RPMI8226 (cell line): Measurements from ENCODE around the gene CDC42EP3.

Experiments used
- DNase-seq: peaks from one replicate; pipeline ENCODE4 v3.0.0-alpha.2; 2015

CDC42EP3 gene

DNA sequence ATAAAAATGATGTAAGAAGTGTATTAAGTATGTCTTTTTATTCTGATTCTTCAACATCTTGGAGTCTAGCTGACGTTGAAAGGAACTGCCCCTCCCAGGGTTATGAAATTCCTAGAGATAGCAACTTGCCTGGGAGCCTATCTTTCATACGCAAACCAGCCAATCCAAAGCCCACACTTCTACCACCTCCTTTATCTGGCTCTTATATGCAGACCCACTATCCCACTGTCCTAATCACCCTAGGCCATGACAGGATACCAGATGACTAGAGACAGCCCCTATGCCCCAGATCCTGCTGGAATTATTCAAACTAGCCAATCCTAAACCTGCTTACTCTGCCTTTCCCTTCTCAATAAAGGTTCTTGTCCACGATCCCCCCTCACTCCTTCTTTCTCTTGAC lies 11.8 kb upstream of the CDC42EP3 start:
- no peak for DNase-seq

DNA sequence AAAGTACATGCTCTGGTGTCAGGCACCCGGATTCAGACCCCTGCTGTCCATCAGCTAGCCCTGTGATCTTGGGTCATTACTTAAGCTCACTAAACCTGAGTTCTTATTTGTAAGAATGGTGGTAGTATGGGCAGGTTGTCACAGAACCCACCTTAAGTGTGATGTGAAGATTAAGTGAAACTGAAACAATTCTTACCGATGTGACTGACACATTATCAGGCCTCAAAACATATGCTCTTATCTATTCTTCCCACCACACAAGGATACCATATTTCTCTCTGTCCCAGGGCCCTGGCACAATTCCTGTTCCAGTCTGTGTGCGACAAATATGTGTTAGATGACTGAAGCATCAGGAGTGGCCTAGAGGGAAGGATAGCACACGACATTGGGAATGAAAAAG lies 11.0 kb upstream of the CDC42EP3 start:
- no peak for DNase-seq

DNA sequence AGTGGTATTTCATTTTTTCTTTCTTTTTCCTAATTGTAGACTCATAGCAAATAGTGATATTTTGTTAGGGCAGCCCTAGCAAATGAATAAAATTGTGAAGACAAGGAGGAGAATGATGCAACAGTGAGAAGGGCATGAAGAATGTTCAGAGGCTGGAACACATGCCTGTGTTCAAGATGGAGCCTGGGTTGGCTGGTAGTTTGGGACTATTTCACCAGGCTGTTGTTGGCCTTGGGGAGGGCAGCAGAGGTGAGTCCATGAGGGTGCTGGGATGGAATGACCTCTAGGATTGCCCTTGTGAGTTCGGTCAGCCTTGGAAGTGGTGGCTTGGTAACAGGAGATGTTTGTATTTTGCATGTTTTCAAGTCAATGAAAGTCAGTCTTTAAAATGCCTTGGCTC lies 10.1 kb upstream of the CDC42EP3 start:
- no peak for DNase-seq

DNA sequence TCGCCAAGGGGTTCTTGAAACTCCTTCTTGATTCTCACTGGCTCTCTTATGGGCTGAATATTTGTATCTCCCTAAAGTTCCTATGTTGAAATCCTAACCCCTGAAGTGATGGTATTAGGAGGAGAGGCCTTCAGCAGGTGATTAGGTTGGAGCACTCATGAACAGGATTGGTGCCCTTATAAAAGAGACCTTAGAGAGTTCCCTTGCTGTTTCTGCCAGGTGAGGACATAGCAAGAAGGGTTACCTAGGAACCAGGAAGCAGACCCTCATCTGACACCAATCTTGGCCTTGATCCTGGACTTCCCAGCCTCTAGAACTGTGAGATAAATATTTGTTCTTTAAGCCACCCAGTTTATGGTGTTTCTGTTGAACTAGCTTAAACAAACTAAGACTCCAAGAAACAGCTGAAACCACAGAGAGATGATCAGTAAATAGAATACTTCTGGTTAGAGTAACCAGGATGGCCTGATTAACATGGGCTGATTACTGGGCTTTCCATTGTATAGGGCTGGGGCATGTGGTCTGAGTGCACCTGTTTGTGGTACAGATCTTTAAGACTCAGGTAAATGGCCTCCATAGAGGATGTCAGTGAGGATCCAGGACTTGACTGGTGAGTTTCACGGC lies 7.7 kb upstream of the CDC42EP3 start:
- no peak for DNase-seq

DNA sequence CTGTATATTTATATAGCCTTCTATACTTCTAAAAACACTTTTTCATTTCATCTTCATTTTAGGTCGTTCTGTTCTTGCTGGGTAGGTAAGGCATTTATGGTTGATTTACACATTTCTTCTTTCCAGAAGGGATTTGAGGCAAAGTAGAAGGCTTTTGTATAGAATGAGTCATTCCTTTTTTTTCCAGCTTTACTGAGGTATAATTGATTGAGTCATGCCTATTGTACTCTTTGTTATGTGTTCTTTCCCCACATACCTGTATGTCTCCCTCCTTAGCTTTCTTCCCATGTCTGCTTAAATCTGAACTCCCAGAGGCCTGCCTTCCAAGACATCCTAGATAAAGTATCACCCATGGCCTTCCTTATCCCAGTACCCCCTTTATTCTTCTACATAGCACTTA lies 4.8 kb upstream of the CDC42EP3 start:
- no peak for DNase-seq

DNA sequence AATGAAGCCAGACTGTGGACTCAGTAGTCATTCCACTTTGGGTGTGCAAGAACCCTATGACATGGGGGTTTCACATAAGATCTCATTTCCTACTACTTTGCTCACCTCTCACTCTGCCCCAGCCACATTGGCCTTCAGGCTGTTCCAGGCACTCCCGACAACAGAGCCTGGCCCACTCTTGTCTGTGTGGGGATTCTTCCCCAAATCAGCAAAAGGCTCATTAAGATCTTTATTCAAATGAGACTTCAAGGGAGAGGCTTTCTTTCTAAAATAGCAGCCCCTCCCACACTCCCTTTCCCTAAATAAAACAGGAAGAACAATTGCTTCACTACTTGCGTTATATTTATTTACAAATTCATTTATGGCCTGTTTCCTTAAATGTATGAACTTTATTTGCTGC lies 3.5 kb upstream of the CDC42EP3 start:
- no peak for DNase-seq

DNA sequence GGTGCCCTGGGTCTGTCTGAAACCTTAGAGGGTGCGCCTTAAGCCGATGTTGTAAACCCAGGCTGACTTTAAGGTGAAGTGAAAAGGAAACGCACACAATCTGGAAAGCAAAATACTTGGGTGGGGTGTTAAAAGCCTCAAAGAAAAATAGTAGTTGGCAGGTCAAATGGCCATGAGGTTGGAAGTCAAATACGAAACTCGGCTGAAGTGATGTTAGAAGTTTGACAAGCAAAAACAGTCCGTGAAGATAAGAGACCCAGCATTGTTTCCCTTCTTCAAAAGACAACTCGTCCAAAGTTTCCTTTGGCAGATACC lies 1.4 kb upstream of the CDC42EP3 start:
- DNase-seq = no peak

DNA sequence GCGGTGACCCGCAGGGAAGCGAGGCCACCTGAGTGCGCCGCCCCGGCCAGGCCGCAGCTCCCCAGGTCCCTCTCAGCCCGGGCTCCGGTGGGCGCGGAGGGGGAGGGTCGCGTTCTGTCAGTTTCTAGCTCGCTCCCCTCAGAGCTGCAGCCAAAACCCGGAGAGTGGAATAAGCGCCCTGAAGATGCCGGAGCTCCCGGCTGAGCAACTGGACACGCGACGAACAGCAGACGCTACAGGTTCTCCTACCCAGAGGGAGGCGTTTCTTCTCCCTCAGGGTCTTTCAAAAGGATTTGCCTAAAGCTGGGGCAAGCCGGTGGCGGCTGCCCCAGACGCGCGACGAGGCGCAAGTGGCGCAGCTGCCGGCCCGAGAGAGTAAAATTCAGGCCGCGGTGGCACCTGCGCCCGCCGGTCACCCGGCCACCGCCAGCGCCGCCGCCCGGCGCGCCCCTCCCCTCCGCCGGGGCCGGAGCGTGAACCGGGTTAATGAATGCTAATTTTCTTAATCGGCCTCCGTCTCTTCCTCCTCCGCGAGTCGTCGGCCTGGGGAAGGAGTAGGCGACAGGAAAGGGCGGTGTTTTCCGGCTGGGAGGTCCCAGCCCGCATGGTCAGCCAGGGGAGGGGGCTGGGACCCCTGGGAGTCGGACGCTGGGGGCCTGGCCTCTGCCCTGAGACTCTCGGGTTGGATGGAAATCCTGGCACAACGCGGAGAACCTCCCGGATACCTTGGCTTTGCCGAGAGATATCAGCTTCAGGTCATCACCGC lies 845 bp upstream of the CDC42EP3 start:
- peak; percentile 84 for DNase-seq

DNA sequence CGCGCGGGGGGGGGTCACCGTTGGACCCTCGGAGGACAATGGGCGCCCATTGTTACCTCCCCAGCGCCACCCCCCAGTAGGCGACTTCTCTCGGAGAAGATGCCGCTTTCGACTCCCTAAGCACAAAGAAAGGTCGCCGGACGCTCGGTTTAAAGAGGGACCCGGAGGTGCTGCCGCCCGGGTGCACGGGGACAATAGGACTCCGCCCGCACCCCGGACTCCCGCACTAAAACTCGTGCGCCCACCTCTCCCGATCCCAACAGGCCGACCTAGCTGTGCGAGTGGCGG lies 318 bp upstream of the CDC42EP3 start:
- no peak for DNase-seq

DNA sequence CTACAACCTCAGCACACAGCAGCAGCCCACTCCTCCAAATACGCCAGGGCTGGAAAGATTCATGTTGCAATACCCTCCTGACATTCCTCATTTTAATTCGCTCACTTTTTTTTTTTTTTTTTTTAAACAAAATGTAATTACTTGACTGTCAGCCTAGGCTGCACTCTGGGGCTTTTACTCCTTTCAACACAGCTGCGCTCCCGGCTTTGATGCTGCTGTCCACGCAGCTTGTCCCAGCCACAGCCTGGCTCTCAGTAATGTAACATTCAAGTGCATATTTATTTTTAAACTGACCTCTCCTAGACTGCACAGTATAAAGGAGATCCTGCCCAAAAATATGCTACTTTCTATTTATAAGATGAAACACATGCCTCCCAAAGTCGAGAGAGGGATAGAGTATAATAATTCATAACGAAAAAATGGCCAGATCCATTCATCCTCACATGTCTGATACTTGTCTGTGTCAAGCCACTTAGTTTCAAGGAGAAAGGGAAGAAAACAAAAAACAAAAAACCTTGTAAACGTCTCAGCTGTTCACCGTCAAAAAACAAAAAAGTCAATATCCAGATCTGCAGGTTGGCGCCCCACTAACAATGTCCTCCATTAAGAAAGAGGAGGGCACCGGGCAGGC lies 949 bp downstream of the CDC42EP3 start:
- DNase-seq = no peak

DNA sequence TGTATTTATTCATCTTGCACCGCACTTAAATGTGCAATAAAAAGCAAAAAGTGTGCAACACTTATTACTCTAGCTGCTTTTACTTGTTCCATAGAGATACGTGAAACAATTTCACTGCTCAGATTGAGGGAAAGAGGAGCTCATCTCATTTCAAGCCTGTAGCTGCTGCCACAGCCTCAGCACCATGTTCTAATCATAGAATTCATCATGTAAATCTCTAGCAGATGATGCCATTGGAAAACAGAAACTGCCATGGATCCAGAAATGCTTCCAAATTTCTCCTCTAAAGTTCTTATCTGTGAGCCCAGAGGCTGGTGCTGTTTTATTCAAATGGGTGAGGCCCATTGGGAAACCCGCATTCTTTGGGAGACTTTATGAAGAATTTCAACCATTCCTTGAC lies 2.0 kb downstream of the CDC42EP3 start:
- no peak for DNase-seq

DNA sequence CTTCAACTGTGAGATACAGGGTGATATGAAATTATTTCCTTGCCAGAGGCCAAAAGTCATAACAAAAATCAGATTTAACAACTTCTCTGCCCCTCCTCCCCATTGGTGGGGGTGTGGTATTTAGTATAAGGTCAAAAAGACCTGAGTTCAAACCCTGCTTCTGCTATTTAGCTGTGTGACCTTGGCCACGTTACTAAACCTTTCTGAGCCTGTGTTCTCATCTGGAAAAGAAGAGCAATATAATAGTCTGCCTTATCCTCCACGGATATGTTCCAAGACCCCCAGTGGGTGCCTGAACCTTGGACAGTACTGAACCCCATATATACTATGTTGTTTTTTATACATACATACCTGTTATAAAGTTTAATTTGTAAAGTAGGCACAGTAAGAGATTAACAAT lies 3.7 kb downstream of the CDC42EP3 start:
- no peak for DNase-seq

DNA sequence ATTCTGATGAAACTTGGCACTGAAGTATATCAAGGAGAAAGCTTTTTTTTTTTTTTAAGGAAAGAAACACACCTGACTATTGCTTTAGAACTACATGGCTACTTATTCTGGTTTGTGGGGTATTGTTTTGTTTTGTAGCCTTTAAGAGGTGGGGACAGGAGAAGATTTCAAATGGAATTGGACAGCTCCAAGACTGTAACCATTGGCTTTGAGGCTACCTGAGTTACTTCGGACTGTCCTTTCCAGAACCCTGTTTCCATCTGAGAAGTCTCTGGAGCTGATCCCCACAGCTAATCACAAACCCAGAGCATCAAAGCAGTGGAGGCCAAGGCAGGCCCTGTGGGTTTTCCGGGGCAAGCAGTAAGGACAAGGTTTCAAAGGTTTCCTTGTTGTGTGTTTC lies 4.7 kb downstream of the CDC42EP3 start:
- DNase-seq = no peak

DNA sequence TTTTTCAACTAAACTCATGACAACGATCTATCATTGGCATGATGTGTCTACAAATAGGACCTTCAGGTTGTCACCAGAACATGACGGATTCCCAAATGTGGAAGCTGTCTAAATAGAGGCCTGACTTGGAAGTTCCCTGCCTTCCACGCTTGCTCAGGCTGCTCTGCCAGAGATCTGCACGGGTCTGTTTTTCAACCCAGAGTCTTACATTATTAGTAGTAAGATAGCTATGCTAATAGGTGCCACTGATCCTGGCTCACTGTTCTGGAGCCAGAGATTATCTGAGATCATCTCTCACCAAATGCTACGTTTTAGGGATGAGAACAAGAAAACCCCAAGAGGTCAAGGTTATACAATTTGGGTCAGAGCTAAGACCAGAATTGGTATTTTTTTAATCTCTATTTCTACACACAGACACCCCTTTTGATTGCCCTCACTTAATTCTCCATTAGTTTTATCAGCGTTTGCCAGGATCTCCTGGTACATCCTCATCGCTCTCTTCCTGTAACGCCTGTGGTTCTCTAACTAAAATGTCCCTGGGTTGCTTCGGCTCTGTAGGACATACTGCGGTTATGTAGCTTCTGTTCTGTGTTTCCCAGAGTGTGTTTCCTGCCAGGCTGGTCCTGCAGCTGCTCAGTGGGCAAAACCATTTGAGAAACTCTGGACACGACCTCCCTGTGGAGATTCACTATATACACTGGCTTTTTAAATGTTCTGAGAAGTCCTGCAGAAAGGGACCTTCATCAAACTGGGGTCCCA lies 5.7 kb downstream of the CDC42EP3 start:
- DNase-seq = no peak

DNA sequence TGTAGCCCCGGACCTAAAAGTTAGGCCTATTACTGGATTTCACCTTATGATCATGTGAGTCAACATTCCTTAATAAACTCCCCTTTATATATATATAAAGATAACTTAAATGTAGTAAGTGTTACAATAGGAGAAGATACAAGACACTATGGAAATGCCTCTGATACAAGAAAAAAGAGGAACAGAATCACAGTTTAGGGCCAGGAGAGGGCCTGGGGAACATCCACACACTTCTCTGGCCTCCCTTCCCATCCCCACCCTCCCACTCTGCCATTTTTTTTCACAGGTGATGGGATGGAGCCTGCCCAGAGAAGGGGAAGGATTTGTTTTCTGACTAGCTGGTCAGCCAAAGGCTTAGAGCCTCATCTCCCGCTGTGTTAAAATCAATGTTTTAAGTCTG lies 6.4 kb downstream of the CDC42EP3 start:
- no peak for DNase-seq

DNA sequence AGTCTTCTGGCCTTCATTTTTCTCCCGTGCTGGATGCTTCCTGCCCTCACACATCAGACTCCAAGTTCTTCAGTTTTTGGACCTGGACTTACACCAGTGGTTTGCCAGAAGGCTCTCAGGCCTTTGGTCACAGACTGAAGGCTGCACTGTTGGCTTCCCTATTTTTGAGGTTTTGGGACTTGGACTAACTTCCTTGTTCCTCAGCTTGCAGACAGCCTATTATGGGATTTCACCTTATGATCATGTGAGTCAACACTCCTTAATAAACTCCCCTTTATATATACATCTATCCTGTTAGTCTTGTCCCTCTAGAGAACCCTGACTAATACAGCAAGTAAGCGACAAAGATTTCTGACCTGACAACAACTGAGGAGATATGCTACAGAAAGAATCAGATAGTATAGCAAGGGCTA lies 7.2 kb downstream of the CDC42EP3 start:
- no peak for DNase-seq

DNA sequence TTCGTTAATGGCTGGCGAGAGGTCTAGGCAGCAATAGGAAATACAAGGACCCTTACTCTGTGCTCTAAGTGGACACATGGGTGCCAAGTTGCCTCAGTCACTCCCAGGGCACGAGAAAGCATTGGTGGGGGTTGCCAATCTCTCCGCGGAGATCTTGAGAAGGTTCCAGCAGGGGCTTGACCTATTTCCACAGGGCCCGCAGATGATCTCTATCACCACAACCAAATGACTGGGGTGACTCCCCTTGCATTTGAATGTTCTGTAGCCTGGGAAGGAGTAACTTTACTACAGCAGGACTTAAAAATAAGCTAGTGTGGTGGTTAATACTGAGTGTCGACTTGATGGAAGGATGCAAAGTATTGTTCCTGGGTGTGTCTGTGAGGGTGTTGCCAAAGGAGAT lies 8.1 kb downstream of the CDC42EP3 start:
- no peak for DNase-seq

DNA sequence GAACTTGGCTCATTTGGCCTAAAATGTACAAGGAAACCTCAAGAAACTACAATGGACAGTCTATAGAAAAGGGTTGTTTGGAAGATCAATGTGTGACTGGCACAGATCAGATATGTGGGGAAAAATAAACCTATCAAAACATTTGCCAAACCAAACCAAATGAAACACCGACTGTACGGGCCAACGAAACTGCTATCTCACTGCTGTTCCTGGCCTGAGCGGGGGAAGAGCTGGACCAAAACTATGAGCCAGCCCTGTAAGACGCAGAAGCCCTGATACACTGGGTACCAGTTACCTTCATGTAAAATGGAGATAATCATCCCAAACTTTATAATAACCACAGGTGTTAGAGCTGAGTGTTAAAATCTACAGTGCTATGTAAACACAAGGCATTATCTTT lies 11.7 kb downstream of the CDC42EP3 start:
- no peak for DNase-seq

DNA sequence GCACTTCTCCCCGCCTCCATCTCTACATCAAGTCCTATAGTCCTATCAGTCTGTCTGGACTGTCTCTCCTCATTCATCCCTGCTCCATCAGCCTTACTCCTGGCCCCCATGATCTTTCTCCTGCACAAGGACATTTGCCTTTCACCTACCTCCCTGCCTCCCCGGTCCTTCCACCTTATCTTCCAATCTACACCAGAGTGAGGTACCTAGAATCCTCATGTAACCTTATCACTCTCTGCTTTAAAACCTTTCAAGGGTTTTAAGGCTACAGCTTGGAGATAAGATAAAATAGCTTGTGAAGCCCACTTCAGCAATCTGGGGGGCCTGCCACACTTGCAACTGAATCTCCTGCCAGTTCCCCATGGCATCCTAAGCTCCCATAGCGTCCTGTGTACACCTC lies 12.8 kb downstream of the CDC42EP3 start:
- DNase-seq = no peak

DNA sequence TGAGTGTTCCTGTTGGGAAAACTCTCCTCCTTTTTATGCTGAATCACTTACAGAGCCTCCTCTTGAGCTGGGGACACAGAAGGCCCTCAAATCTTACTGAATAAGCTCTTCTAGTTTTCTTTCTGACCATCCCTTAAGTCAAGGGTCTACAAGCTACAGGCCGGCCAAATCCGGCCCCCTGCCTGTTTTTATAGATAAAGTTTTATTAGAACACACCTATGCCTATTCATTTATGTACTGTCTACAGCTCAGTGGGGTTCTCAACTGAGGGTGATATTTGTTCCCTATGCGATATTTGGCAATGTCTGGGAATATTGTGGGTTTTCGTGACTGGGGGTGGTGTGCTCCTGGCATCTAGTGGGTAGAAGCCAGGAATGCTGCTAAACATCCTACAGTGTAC lies 14.0 kb downstream of the CDC42EP3 start:
- no peak for DNase-seq

DNA sequence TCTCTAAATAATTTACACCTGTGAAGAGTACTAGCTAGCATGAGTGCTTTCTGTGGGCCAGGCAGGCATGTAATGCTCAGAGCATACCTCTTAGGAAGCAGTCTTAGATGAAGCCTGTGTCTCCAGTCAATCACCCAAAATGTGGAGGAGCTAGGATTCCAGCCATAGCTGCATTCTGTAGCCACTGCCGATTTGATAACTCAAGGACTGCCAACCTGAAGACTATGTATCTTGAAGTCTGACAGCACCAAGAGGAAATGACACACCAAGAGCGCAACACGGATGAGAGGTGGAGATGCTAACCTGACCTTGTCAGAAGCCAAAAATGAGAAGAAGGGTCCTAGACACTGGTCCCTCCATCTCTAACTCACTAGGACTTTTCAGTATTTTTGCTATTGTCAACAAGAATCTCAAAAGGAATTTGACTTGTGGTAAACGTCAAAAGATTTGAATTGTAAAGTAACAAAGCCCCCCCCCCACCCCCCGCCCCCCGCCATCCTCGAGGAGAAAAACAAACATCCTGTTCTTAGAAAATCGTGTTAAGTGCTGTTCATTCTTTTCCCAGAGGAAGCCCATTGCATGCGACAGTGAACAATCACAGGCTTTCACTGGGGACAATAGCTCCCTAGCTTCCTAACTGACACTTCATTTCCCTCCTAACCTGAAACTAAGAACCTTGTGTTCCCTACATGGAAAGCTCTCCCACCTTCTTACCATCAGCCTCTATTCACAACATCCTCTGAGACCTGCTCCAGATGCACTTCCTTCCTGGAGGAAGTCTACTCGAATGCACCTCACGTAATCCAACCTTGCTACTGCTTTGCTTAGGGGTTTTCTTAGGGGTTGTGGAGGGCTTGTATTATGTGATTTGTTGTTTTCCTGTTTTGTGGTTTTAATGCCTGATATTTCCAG lies 14.7 kb downstream of the CDC42EP3 start:
- no peak for DNase-seq

DNA sequence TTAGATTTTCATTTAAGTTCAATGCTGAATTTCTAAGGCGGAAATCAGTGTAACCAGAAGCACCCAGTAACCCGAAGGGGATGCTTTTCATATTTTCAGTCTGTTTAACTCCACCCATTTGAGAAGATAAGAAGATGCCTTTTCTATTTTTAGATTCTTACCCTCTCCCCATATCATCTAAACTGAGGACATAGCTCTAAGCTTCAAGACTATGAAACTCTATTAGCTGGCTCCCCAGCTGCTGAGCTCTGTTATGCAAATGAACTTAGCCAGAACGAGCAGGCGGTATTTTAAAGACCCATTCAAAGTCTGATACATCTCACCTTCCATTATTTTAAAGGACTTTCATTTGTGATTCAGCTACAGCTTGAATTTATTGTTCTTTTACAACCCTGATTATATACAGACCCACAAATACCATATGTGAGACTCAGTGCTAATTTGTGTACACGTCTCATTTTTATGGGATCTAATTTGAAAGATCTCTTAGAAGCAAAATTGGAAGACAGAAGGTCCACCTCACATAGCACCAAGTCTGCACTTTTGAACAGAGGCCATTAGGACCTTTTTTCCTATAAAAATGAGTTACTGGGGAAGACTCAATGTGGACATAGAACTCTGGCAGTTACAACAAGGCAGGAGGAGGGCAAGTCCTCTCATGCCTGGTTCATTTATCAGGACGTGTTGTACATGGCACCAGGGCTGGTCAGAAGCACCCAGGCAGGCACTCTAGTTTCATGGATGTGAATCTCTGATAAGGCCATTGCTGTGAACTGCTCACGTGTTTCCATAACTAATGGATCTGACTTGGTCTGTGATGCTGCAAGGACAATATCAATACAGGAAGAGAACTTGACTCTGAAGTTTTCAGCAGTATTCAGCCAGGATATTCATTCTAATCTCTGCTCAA lies 16.3 kb downstream of the CDC42EP3 start:
- DNase-seq = peak; percentile 65
